Measurements from ENCODE around the gene SPRY4. TPM values are rescaled to one million over a fixed set of nuclear protein-coding genes. Genes with fewer than 3 reads are reported as not detected.

The SPRY4 gene
- total and polyA plus RNA-seq, 2 of the 8 experiments (the other 6 are each of a cell fraction or from before 2014, with no cell fraction given) = 59.1 to 113 TPM

GRCh38 chr5:142290577-142291299 is 34.1 kb downstream of the SPRY4 start:
- Histone ChIP-seq H4K20me1 (replicated peaks in 1 of 2; ENCODE audit: control insufficient read depth in 1 of 2, insufficient read depth in 2 of 2, low read length in 2 of 2) (no peaks in the 10 kb centered on the region), H3K4me2 (ENCODE audit: insufficient read depth in 1 of 2, low read depth in 2 of 2, low read length in 2 of 2) (no peak overlapping the region; a peak in 1 of 4 replicates), H3K9me3 (ENCODE audit: insufficient read depth in 2 of 2, low read depth in 1 of 2, low read length in 1 of 2) (no peaks in the 10 kb centered on the region), H3K27me3 (replicated peaks in 1 of 4; ENCODE audit: control insufficient read depth in 3 of 4, extremely low read depth in 1 of 4, insufficient read depth in 3 of 4, low read length in 3 of 4) (no peaks in the 10 kb centered on the region), H3K4me1 (replicated peaks in 1 of 4; ENCODE audit: control insufficient read depth in 3 of 4, insufficient read depth in 4 of 4, low read length in 3 of 4) (peaks cover 5 to 23% (median 13%) of the 10 kb centered on the region in 4 experiments), H3K27ac (ENCODE audit: low read depth, low read length) (no peak overlapping the region), H3K79me1 (ENCODE audit: low read depth, low read length) (no peaks in the 10 kb centered on the region; the same call in 1 of the 2 replicates), H2BK15ac (ENCODE audit: low read length) (no peak overlapping the region), H3K36me3 (ENCODE audit: control insufficient read depth in 2 of 4, insufficient read depth in 4 of 4, low read length in 3 of 4) (no peaks in the 10 kb centered on the region), H3K18ac (ENCODE audit: extremely low read depth, low read length) (0 out of 2 replicates have a peak overlapping the region, but pooled peaks have one; percentile 26), H3K4ac (replicated peaks; ENCODE audit: insufficient read length, low read depth, low read length) (no peak overlapping the region), H3K23ac (ENCODE audit: insufficient read length) (no peak overlapping the region), H2BK120ac (replicated peaks; ENCODE audit: low read depth, low read length) (no peak overlapping the region), H3K56ac (replicated peaks; ENCODE audit: insufficient read length, low read depth, low read length) (no peak overlapping the region), H4K91ac (replicated peaks; ENCODE audit: insufficient read length, low read length) (no peak overlapping the region), H4K8ac (ENCODE audit: extremely low read depth, insufficient read depth, low read length) (no peak overlapping the region), H3K4me3 (ENCODE audit: extremely low read depth in 1 of 4, insufficient read depth in 2 of 4, low read depth in 3 of 4, low read length in 4 of 4) (no peak overlapping the region), H3K9ac (replicated peaks in 1 of 4; ENCODE audit: extremely low read depth in 1 of 4, low read depth in 3 of 4, low read length in 3 of 4) (no peak overlapping the region), H3K14ac (ENCODE audit: insufficient read length) (no peak overlapping the region), H4K5ac (ENCODE audit: insufficient read length, low read depth, low read length) (no peak overlapping the region), H2BK12ac (ENCODE audit: low read depth, low read length) (0 out of 2 replicates have a peak overlapping the region, but pooled peaks have one; percentile 0), H2AFZ (ENCODE audit: low read length) (no peak overlapping the region), H2AK5ac (ENCODE audit: low read depth, low read length) (no peak overlapping the region), H3K79me2 (ENCODE audit: control insufficient read depth in 1 of 2, insufficient read depth in 2 of 2, low read length in 2 of 2) (peaks cover 0 to 9% of the 10 kb centered on the region in 2 experiments; a peak in 2 of 4 replicates), H2BK20ac (ENCODE audit: low read length) (no peak overlapping the region), H3K23me2 (ENCODE audit: low read depth, low read length) (no peaks in the 10 kb centered on the region), H2BK5ac (ENCODE audit: low read depth, low read length) (no peak overlapping the region)
- FAIRE-seq (no peak), DNase-seq (ENCODE audit: low read depth in 1 of 2, low spot score in 2 of 2) (no peak)
- 78% methylated on average over 5 of the region's 5 CpGs; no CpG with 5 or more reads in 1 of the 2 experiments for WGBS, 2 experiments (ENCODE audit: extremely low coverage in 1 of 2, insufficient coverage in 1 of 2, insufficient read length in 1 of 2, insufficient replicate concordance in 2 of 2, low coverage in 1 of 2, low lambda C conversion rate in 2 of 2, missing lambda C conversion rate in 1 of 2)
- POLR2A ChIA-PET (ENCODE audit: partially characterized antibody) = interaction anchor here (0.7 to 3.5 kb wide), 4 partner anchors 10 to 56 kb away, joined by 3 to 24 read pairs (median 4); partner anchors contain the start of gene SPRY4
- TF ChIP-seq RAD21 (IDR thresholded peaks at IDR 0.05 in 1 of 2, conservative IDR thresholded peaks at IDR 0.05 in 1 of 2; ENCODE audit: low read depth in 2 of 2, low read length in 2 of 2) = no peak
- TF ChIP-seq NANOG (IDR thresholded peaks at IDR 0.05; ENCODE audit: insufficient read depth, low read depth, low read length, poor library complexity, severe bottlenecking) = peak; percentile 23
- CTCF ChIA-PET (ENCODE audit: partially characterized antibody) = interaction anchor here (0.9 to 1.8 kb wide), 5 partner anchors 8 to 626 kb away, joined by 3 to 8 read pairs (median 3); no protein-coding TSS in a partner anchor

All from H1 (cell line).